ENCODE data around the gene EFNB2. TPM values are rescaled to one million over a fixed set of nuclear protein-coding genes. Genes with fewer than 3 reads are reported as not detected.

EFNB2 gene
- total RNA-seq, 4 donors from 2014 or later, result 11.9 to 50.4 (median 37.4) TPM

GRCh38 chr13:106525865-106526264 lies 9.6 kb downstream of the EFNB2 start:
- DNase-seq (ENCODE audit: low spot score), result no peak
- TF ChIP-seq CTCF (IDR thresholded peaks at IDR 0.05), result no peak
- ATAC-seq (ENCODE audit: low FRiP score), result no peak

GRCh38 chr13:106524108-106524507 lies 11.4 kb downstream of the EFNB2 start:
- DNase-seq (ENCODE audit: low spot score) (no peak), ATAC-seq (ENCODE audit: low FRiP score) (no peak)
- no peak for TF ChIP-seq CTCF (IDR thresholded peaks at IDR 0.05)

- DNase-seq (ENCODE audit: low spot score) (no peak), ATAC-seq (ENCODE audit: low FRiP score) (no peak)
- TF ChIP-seq CTCF (IDR thresholded peaks at IDR 0.05), result no peak
Observed at GRCh38 chr13:106523576-106523975, 11.9 kb downstream of the EFNB2 start.

- ATAC-seq (ENCODE audit: low FRiP score), result no peak
- no peak for TF ChIP-seq CTCF (IDR thresholded peaks at IDR 0.05)
- no peak for DNase-seq (ENCODE audit: low spot score)
Observed at GRCh38 chr13:106522898-106523525, 12.4 kb downstream of the EFNB2 start.

GRCh38 chr13:106522112-106522705 lies 13.3 kb downstream of the EFNB2 start:
- ATAC-seq (ENCODE audit: low FRiP score) (no peak), DNase-seq (ENCODE audit: low spot score) (no peak)
- TF ChIP-seq CTCF (IDR thresholded peaks at IDR 0.05), result no peak

- ATAC-seq (ENCODE audit: low FRiP score), result no peak
- no peak for TF ChIP-seq CTCF (IDR thresholded peaks at IDR 0.05)
- DNase-seq (ENCODE audit: low spot score), result no peak
Observed at GRCh38 chr13:106521095-106521799, 14.2 kb downstream of the EFNB2 start.
